Left lung (tissue), 10 donors: ENCODE data around the gene CDK2. TPM values are rescaled to one million over a fixed set of nuclear protein-coding genes. Genes with fewer than 3 reads are reported as not detected.

ENCODE experiments used
- ATAC-seq: fragments of 200-7000 bp; cut with Tn5 transposase; one replicate; pipeline ENCODE4 v1.9.1; 2020; ENCODE audit warnings: moderate library complexity
- DNase-seq, 4 donors: peaks; one replicate each; pipeline ENCODE4 v3.0.0-alpha.2; 2013 to 2020
- H3K27ac ChIP-seq, 2 donors: fragments of 200-600 bp; sonication (generic) in 1 of 2; one replicate each; pipeline versions ENCODE4 v1.5.0 to v1.8.0; 2020 to 2021
- H3K27me3 ChIP-seq, 2 donors: fragments of 200-600 bp; sonication (generic) in 1 of 2; one replicate each; pipeline versions ENCODE4 v1.5.0 to v1.8.0; 2020 to 2021
- H3K36me3 ChIP-seq, 2 donors: fragments of 200-600 bp; sonication (generic) in 1 of 2; one replicate each; pipeline versions ENCODE4 v1.5.0 to v1.8.0; 2020 to 2021
- H3K4me1 ChIP-seq, 2 donors: fragments of 200-600 bp; one replicate each; pipeline ENCODE4 v1.8.0; 2021
- H3K4me3 ChIP-seq, 2 donors: fragments of 200-600 bp; sonication (generic) in 1 of 2; one replicate each; pipeline versions ENCODE4 v1.5.0 to v1.8.0; 2020 to 2021; ENCODE audit warnings: mild to moderate bottlenecking in 1 of 2
- H3K9me3 ChIP-seq, 2 donors: fragments of 200-600 bp; sonication (generic) in 1 of 2; one replicate each; pipeline versions ENCODE4 v1.5.0 to v1.8.0; 2020 to 2021
- CTCF ChIP-seq, 2 donors: fragments of 200-600 bp; sonication (generic) in 1 of 2; IDR thresholded peaks; one replicate each; pipeline versions ENCODE4 v1.5.0 to v1.8.0; 2021; ENCODE audit warnings: antibody characterized with exemption in 2 of 2
- intact Hi-C, 2 donors: fragments of 100-400 bp; cut with DNase I; formaldehyde crosslinking; loops; one replicate each; pipeline versions ENCODE4 v1.11.2 to v1.14.2; 2022
- polyA plus RNA-seq, 6 donors: library from polyadenylated mRNA; unstranded; fragments of 120-200 nt; gene quantifications; one replicate each; pipeline ENCODE4 v1.2.1, GENCODE V29; 2013; ENCODE audit not compliant: insufficient read length in 6 of 6
- total RNA-seq, 2 donors: library from RNA; stranded (reverse); fragmentation: NEBNext Ultra II Directional; extraction: Animal tissue kit (Norgen Biotek cat#: 25700); gene quantifications; one replicate each; pipeline ENCODE4 v1.2.1, GENCODE V29; 2021
- donor health status: DM: no; HTN: yes; CAD: no.
- donor health status: DM: no; HTN: no; CAD: no.

CDK2 gene
- total and polyA plus RNA-seq, 8 donors: 34.1 to 89.0 (median 76.8) TPM

GRCh38 chr12:56011509-56012090 lies 45.0 kb downstream of the CDK2 start:
- H3K4me1 ChIP-seq: peaks cover 0 to 11% of the 10 kb centered on the region in 2 donors
- no peak for TF ChIP-seq CTCF (IDR thresholded peaks at IDR 0.05)
- no peaks in the 10 kb centered on the region for H3K36me3 ChIP-seq
- intact Hi-C loops: no loop called here
- ATAC-seq: no peak
- no peaks in the 10 kb centered on the region for H3K9me3 ChIP-seq
- no peak overlapping the region for H3K27ac ChIP-seq
- no peak overlapping the region for H3K4me3 ChIP-seq
- no peak for DNase-seq
- H3K27me3 ChIP-seq: no peaks in the 10 kb centered on the region

- DNase-seq (no peak), ATAC-seq (peak; percentile 10)
- no peaks in the 10 kb centered on the region for H3K27me3 ChIP-seq
- intact Hi-C loops: no loop called here
- H3K9me3 ChIP-seq: no peaks in the 10 kb centered on the region
- TF ChIP-seq CTCF (IDR thresholded peaks at IDR 0.05): no peak
- H3K4me1 ChIP-seq: no peaks in the 10 kb centered on the region
- H3K4me3 ChIP-seq: no peak overlapping the region
- H3K27ac ChIP-seq: peak overlapping the region in 1 of 2 donors; percentile 44
- no peaks in the 10 kb centered on the region for H3K36me3 ChIP-seq
Observed at GRCh38 chr12:56013482-56013881, 46.9 kb downstream of the CDK2 start.

GRCh38 chr12:56014205-56014604 lies 47.6 kb downstream of the CDK2 start:
- no peaks in the 10 kb centered on the region for H3K36me3 ChIP-seq
- no peaks in the 10 kb centered on the region for H3K9me3 ChIP-seq
- DNase-seq: peak in 2 of 4 donors; percentile 16 to 62
- H3K4me1 ChIP-seq: no peaks in the 10 kb centered on the region
- no peak for TF ChIP-seq CTCF (IDR thresholded peaks at IDR 0.05)
- H3K27ac ChIP-seq: peak overlapping the region; percentile 34 to 44
- H3K4me3 ChIP-seq: no peak overlapping the region
- peak; percentile 89 for ATAC-seq
- intact Hi-C loops: no loop called here
- H3K27me3 ChIP-seq: no peaks in the 10 kb centered on the region

GRCh38 chr12:56017181-56017580 lies 50.6 kb downstream of the CDK2 start:
- DNase-seq (no peak), ATAC-seq (no peak)
- Histone ChIP-seq H3K27me3 (no peaks in the 10 kb centered on the region), H3K4me1 (peaks cover 7 to 20% of the 10 kb centered on the region in 2 donors), H3K27ac (no peak overlapping the region), H3K4me3 (no peak overlapping the region), H3K36me3 (no peaks in the 10 kb centered on the region), H3K9me3 (no peaks in the 10 kb centered on the region)
- TF ChIP-seq CTCF (IDR thresholded peaks at IDR 0.05): no peak
- intact Hi-C loops: no loop called here

GRCh38 chr12:56018356-56018755 lies 51.7 kb downstream of the CDK2 start:
- no peak for DNase-seq
- intact Hi-C loops: no loop called here
- Histone ChIP-seq H3K9me3 (no peaks in the 10 kb centered on the region), H3K4me1 (peaks cover 7 to 25% of the 10 kb centered on the region in 2 donors), H3K4me3 (no peak overlapping the region), H3K27ac (no peak overlapping the region), H3K36me3 (no peaks in the 10 kb centered on the region), H3K27me3 (no peaks in the 10 kb centered on the region)
- TF ChIP-seq CTCF (IDR thresholded peaks at IDR 0.05): no peak
- ATAC-seq: no peak
